Hepatocyte (in vitro differentiated cells): ENCODE data around the gene CCDC3. TPM values are rescaled to one million over a fixed set of nuclear protein-coding genes. Genes with fewer than 3 reads are reported as not detected.

Source experiments
- DNase-seq: peaks from one replicate; pipeline ENCODE4 v3.0.0-alpha.2; 2016; ENCODE audit warnings: low spot score
- H2AFZ ChIP-seq: fragments of 200-600 bp; sonication (generic); 2 replicates; pipeline ENCODE4 v1.6.0; 2016; ENCODE audit warnings: antibody characterized with exemption, mild to moderate bottlenecking
- H3K27ac ChIP-seq: fragments of 200-600 bp; sonication (generic); 2 replicates; pipeline ENCODE4 v1.5.1; 2016; ENCODE audit warnings: mild to moderate bottlenecking
- H3K27me3 ChIP-seq: fragments of 200-600 bp; sonication (generic); 2 replicates; pipeline ENCODE4 v1.6.1; 2016
- H3K36me3 ChIP-seq: fragments of 200-600 bp; sonication (generic); replicated peaks from 2 replicates; pipeline ENCODE4 v1.5.1; 2016; ENCODE audit warnings: low read depth; ENCODE audit not compliant: insufficient read depth
- H3K4me1 ChIP-seq: fragments of 200-600 bp; sonication (generic); 2 replicates; pipeline ENCODE4 v1.5.1; 2016; ENCODE audit warnings: mild to moderate bottlenecking, moderate library complexity; ENCODE audit not compliant: insufficient read depth
- H3K4me2 ChIP-seq: fragments of 200-600 bp; sonication (generic); 2 replicates; pipeline ENCODE4 v1.6.0; 2016
- H3K4me3 ChIP-seq: fragments of 200-600 bp; sonication (generic); 2 replicates; pipeline ENCODE4 v1.5.1; 2016; ENCODE audit warnings: mild to moderate bottlenecking
- H3K79me2 ChIP-seq: fragments of 200-600 bp; sonication (generic); 2 replicates; pipeline ENCODE4 v1.6.0; 2017; ENCODE audit warnings: mild to moderate bottlenecking
- H3K9me2 ChIP-seq: fragments of 200-600 bp; sonication (generic); replicated peaks from 2 replicates; pipeline ENCODE4 v1.6.0; 2017; ENCODE audit warnings: mild to moderate bottlenecking; ENCODE audit not compliant: insufficient read depth
- H3K9me3 ChIP-seq: fragments of 200-600 bp; sonication (generic); 2 replicates; pipeline ENCODE4 v1.5.1; 2016; ENCODE audit warnings: low read depth, mild to moderate bottlenecking
- H4K20me1 ChIP-seq: fragments of 200-600 bp; sonication (generic); 2 replicates; pipeline ENCODE4 v1.6.0; 2016; ENCODE audit warnings: mild to moderate bottlenecking; ENCODE audit not compliant: insufficient read depth, poor library complexity, severe bottlenecking
- CTCF ChIP-seq: fragments of 200-600 bp; sonication (generic); IDR thresholded peaks from 2 replicates; pipeline ENCODE4 v1.5.1; 2016; ENCODE audit warnings: antibody characterized with exemption, mild to moderate bottlenecking; ENCODE audit not compliant: poor library complexity
- EZH2 ChIP-seq: fragments of 200-600 bp; sonication (generic); IDR thresholded peaks from 2 replicates; pipeline ENCODE4 v1.6.1; 2016; ENCODE audit warnings: antibody characterized with exemption, mild to moderate bottlenecking, borderline replicate concordance
- EZH2phosphoT487 ChIP-seq: fragments of 200-600 bp; sonication (generic); IDR thresholded peaks from one replicate; pipeline ENCODE4 v1.6.1; 2018; ENCODE audit warnings: antibody characterized with exemption, mild to moderate bottlenecking, low read depth, moderate library complexity; ENCODE audit not compliant: unreplicated experiment, severe bottlenecking
- WGBS: methylation state at CpG from one replicate; pipeline ENCODE4 v1.1.6; 2016; ENCODE audit warnings: low lambda C conversion rate; ENCODE audit errors: missing lambda C conversion rate; 5-methylcytosine and 5-hydroxymethylcytosine counted together
- polyA plus RNA-seq: library from polyadenylated mRNA; unstranded; fragments of >200 nt; fragmentation: Nextera tagmentation; extraction: Ambion mirVana; gene quantifications from 2 replicates; pipeline ENCODE4 v1.2.1, GENCODE V29; 2016
- total RNA-seq: library from RNA; depleted of rRNA; stranded (reverse); fragments of >200 nt; gene quantifications from 2 replicates; pipeline ENCODE4 v1.2.3, GENCODE V29; 2014

Gene CCDC3
- total and polyA plus RNA-seq, 2 experiments from 2014 or later, result 10.4 to 10.5 TPM

DNA sequence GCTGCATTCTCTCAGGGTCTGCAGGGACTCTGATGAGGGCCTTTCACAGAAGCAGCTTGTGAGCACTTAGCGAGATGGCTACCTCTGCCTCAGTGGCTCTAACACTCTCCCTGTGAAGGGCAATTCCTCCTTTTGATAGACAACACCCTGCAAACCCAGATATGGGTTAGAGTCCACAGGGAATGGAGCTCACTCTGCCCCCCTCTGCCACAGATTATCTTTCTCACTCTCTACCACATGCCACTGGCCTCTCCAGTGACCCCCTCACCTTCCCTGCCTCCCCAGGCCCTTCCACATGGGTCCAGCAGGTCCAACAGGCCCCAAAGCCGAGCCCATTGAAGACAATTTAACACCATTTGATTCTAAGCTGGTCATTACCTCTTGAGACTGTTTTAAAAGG is 72.1 kb downstream of the CCDC3 start:
- no peaks in the 10 kb centered on the region for H3K4me1 ChIP-seq
- 80% methylated on average over 2 of the region's 2 CpGs for WGBS
- no peaks in the 10 kb centered on the region for H3K36me3 ChIP-seq
- no peak overlapping the region for H2AFZ ChIP-seq
- no peak for TF ChIP-seq EZH2phosphoT487
- no peak for TF ChIP-seq EZH2
- no peak for TF ChIP-seq CTCF
- H3K4me2 ChIP-seq, result no peak overlapping the region
- no peak overlapping the region for H3K27ac ChIP-seq
- H4K20me1 ChIP-seq, result no peaks in the 10 kb centered on the region
- DNase-seq, result no peak
- no peak overlapping the region for H3K4me3 ChIP-seq
- no peaks in the 10 kb centered on the region for H3K9me2 ChIP-seq
- no peaks in the 10 kb centered on the region for H3K79me2 ChIP-seq
- H3K27me3 ChIP-seq, result no peaks in the 10 kb centered on the region
- no peaks in the 10 kb centered on the region for H3K9me3 ChIP-seq

GRCh38 chr10:12928571-12928970 is 72.9 kb downstream of the CCDC3 start:
- Histone ChIP-seq H3K79me2 (no peaks in the 10 kb centered on the region), H4K20me1 (no peaks in the 10 kb centered on the region), H3K4me3 (no peak overlapping the region), H3K9me3 (no peaks in the 10 kb centered on the region), H3K9me2 (no peaks in the 10 kb centered on the region), H3K27ac (no peak overlapping the region), H3K4me2 (no peak overlapping the region), H3K4me1 (no peaks in the 10 kb centered on the region), H3K36me3 (no peaks in the 10 kb centered on the region), H3K27me3 (no peaks in the 10 kb centered on the region), H2AFZ (no peak overlapping the region)
- 95% methylated on average over 6 of the region's 6 CpGs for WGBS
- no peak for TF ChIP-seq CTCF
- TF ChIP-seq EZH2, result no peak
- TF ChIP-seq EZH2phosphoT487, result no peak
- DNase-seq, result no peak

- Histone ChIP-seq H3K4me2 (no peak overlapping the region), H3K4me1 (no peaks in the 10 kb centered on the region), H3K4me3 (no peak overlapping the region), H3K9me3 (no peaks in the 10 kb centered on the region), H2AFZ (no peak overlapping the region), H3K9me2 (no peaks in the 10 kb centered on the region), H3K27ac (no peak overlapping the region), H3K27me3 (no peaks in the 10 kb centered on the region), H3K36me3 (no peaks in the 10 kb centered on the region), H3K79me2 (no peaks in the 10 kb centered on the region), H4K20me1 (no peaks in the 10 kb centered on the region)
- DNase-seq, result no peak
- TF ChIP-seq EZH2phosphoT487 (no peak), CTCF (no peak), EZH2 (no peak)
- WGBS, result 72% methylated on average over 1 of the region's 1 CpG
These were observed 73.6 kb downstream of the CCDC3 start for GRCh38 chr10:12927896-12928295.

- Histone ChIP-seq H3K4me3 (no peak overlapping the region), H3K9me2 (no peaks in the 10 kb centered on the region), H2AFZ (no peak overlapping the region), H3K79me2 (no peaks in the 10 kb centered on the region), H3K4me2 (no peak overlapping the region), H3K9me3 (no peaks in the 10 kb centered on the region), H3K36me3 (no peaks in the 10 kb centered on the region), H3K27me3 (peaks cover 4% of the 10 kb centered on the region), H4K20me1 (no peaks in the 10 kb centered on the region), H3K4me1 (no peaks in the 10 kb centered on the region), H3K27ac (no peak overlapping the region)
- no peak for TF ChIP-seq EZH2
- no peak for TF ChIP-seq CTCF
- no peak for TF ChIP-seq EZH2phosphoT487
- 100% methylated on average over 1 of the region's 1 CpG for whole genome bisulfite sequencing
- DNase-seq, result no peak
These were observed 75.7 kb downstream of the CCDC3 start for GRCh38 chr10:12925845-12926244.
